HepG2 (cell line): ENCODE results near the gene ZNF804B. TPM values are rescaled to one million over a fixed set of nuclear protein-coding genes. Genes with fewer than 3 reads are reported as not detected.

ENCODE experiments used
- ATAC-seq: fragments of 200-7000 bp; cut with Tn5 transposase; 3 replicates; pipeline ENCODE4 v1.9.1; 2020; ENCODE audit warnings: mild to moderate bottlenecking, moderate library complexity
- BruUV-seq: library from RNA; stranded (reverse); fragments of 400-500 nt; replicated peaks from 2 replicates; lab custom pipeline; 2021; lab: Mats Ljungman, UMichigan
- CTCF ChIA-PET: fragments of 300-600 bp; formaldehyde crosslinking; extraction: SDS; loops from one replicate; lab custom pipeline; 2021; ENCODE audit warnings: low total read pairs, inconsistent platforms, low intra/inter-chr PET ratio; lab: Yijun Ruan, JAX
- POLR2A ChIA-PET: fragments of 350-600 bp; sonication (Branson Sonifier 250); formaldehyde crosslinking; loops from one replicate; lab custom pipeline; 2020; ENCODE audit warnings: antibody characterized with exemption, inconsistent platforms; lab: Yijun Ruan, JAX
- DNase-seq: peaks from one replicate; pipeline ENCODE4 v3.0.0-alpha.2; 2015; ENCODE audit warnings: low spot score
- FAIRE-seq: peaks from 3 replicates; lab custom pipeline; 2011; peaks lifted over from hg19 to GRCh38; lab: Jason Lieb, UNC
- H2AFZ ChIP-seq: one replicate; pipeline ENCODE4 v1.6.1; 2011; ENCODE audit warnings: low read length, inconsistent platforms
- H3K27ac ChIP-seq: fragments of 300-600 bp; 3 replicates; pipeline ENCODE4 v1.8.0; 2011; ENCODE audit warnings: mixed run types, mild to moderate bottlenecking, mixed read lengths, low read length, inconsistent platforms; ENCODE audit not compliant: insufficient read depth; ENCODE audit errors: extremely low read length
- H3K27me3 ChIP-seq, 2 experiments: fragments of 200-600 bp in 1 of 2; 2 replicates in 1 of 2; 3 replicates in 1 of 2; pipeline versions ENCODE4 v1.6.0 to v1.8.0; 2011; ENCODE audit warnings: low read length in 2 of 2, mild to moderate bottlenecking in 2 of 2, moderate library complexity in 2 of 2, inconsistent platforms in 1 of 2; ENCODE audit not compliant: insufficient read depth in 2 of 2, control insufficient read depth in 1 of 2
- H3K36me3 ChIP-seq, 2 experiments: fragments of 200-600 bp in 1 of 2; replicated peaks in 1 of 2; 2 replicates in 1 of 2; 3 replicates in 1 of 2; pipeline versions ENCODE4 v1.5.1 to v1.8.0; 2011; ENCODE audit warnings: low read length in 2 of 2, inconsistent platforms in 1 of 2; ENCODE audit not compliant: insufficient read depth in 2 of 2, control insufficient read depth in 1 of 2
- H3K4me1 ChIP-seq: 2 replicates; pipeline ENCODE4 v1.5.1; 2012; ENCODE audit warnings: low read length, inconsistent platforms; ENCODE audit not compliant: insufficient read depth
- H3K4me2 ChIP-seq: 2 replicates; pipeline ENCODE4 v1.6.0; 2011; ENCODE audit warnings: low read depth, low read length, inconsistent platforms
- H3K4me3 ChIP-seq, 3 experiments: fragments of 200-600 bp in 1 of 3; sonication (generic), shearing (Covaris generic) in 1 of 3; replicated peaks in 1 of 3; 2 replicates each; pipeline ENCODE4 v1.5.1; 2011 to 2016; ENCODE audit warnings: low read length in 3 of 3, inconsistent platforms in 2 of 3, low read depth in 2 of 3, mild to moderate bottlenecking in 2 of 3, control low read depth in 1 of 3, mixed read lengths in 1 of 3; ENCODE audit not compliant: insufficient read depth in 1 of 3
- H3K79me2 ChIP-seq: one replicate; pipeline ENCODE4 v1.6.1; 2011; ENCODE audit warnings: low read length, inconsistent platforms; ENCODE audit not compliant: insufficient read depth
- H3K9ac ChIP-seq: 2 replicates; pipeline ENCODE4 v1.6.0; 2011; ENCODE audit warnings: mild to moderate bottlenecking, low read depth, low read length, inconsistent platforms; ENCODE audit not compliant: insufficient read depth
- H3K9me3 ChIP-seq: 2 replicates; pipeline ENCODE4 v1.5.1; 2012; ENCODE audit warnings: mild to moderate bottlenecking, low read length
- H4K20me1 ChIP-seq: 2 replicates; pipeline ENCODE4 v1.6.0; 2011; ENCODE audit warnings: inconsistent platforms, mild to moderate bottlenecking, low read length, moderate library complexity; ENCODE audit not compliant: insufficient read depth
- CEBPB ChIP-seq: IDR thresholded peaks from 2 replicates; pipeline ENCODE4 v1.6.1; 2011; ENCODE audit warnings: low read depth, low read length, improper control_type of control experiment, borderline replicate concordance
- GTF3A ChIP-seq: sonication (generic); formaldehyde crosslinking; conservative IDR thresholded peaks from 2 replicates; pipeline ENCODE4 v1.4.0; 2020; ENCODE audit warnings: mild to moderate bottlenecking, missing genetic modification reagents
- JUNB ChIP-seq: sonication (generic); formaldehyde crosslinking; IDR thresholded peaks from 2 replicates; pipeline ENCODE4 v1.8.0; 2022; ENCODE audit warnings: missing genetic modification reagents, mild to moderate bottlenecking, borderline replicate concordance
- NFKBIZ ChIP-seq: IDR thresholded peaks from 2 replicates; pipeline ENCODE4 v1.6.1; 2018; ENCODE audit warnings: missing genetic modification reagents, missing compliant biosample characterization
- RCOR2 ChIP-seq: IDR thresholded peaks from 2 replicates; pipeline ENCODE4 v1.6.1; 2016; ENCODE audit warnings: missing biosample characterization, missing genetic modification reagents
- TEAD2 ChIP-seq: sonication (generic); formaldehyde crosslinking; IDR thresholded peaks from 2 replicates; pipeline ENCODE4 v1.9.0; 2021; ENCODE audit warnings: missing genetic modification reagents
- ZNF607 ChIP-seq: sonication (generic); formaldehyde crosslinking; IDR thresholded peaks from 2 replicates; pipeline ENCODE4 v1.5.1; 2020; ENCODE audit warnings: missing genetic modification reagents, mild to moderate bottlenecking, borderline replicate concordance
- ZSCAN29 ChIP-seq: sonication (generic); formaldehyde crosslinking; conservative IDR thresholded peaks from 2 replicates; pipeline ENCODE4 v1.4.0; 2020; ENCODE audit warnings: mild to moderate bottlenecking, missing genetic modification reagents
- WGBS: methylation state at CpG from one replicate; pipeline ENCODE4 v1.1.6; 2017; ENCODE audit warnings: low lambda C conversion rate; 5-methylcytosine and 5-hydroxymethylcytosine counted together
- in situ Hi-C: cut with HindIII; loops from 2 replicates; pipeline ENCODE4 v1.10.0; 2017; ENCODE audit warnings: low pct_unique_long_range_greater_than_20kb; ENCODE audit not compliant: extremely low pct_ligation_motif_present
- intact Hi-C: fragments of 100-400 bp; cut with micrococcal nuclease; formaldehyde crosslinking; loops from one replicate; pipeline ENCODE4 v1.10.0; 2022; ENCODE audit not compliant: unreplicated experiment
- polyA plus RNA-seq, 8 experiments: library from polyadenylated mRNA; depleted of rRNA in 3 of 8; stranded (reverse) in 7 of 8; unstranded in 1 of 8; fragments of >200 nt; fragmentation: Illumina TruSeq in 4 of 8; extraction: Trizol in 4 of 8; gene quantifications; 2 replicates each; pipeline versions ENCODE4 v1.2.1 to v1.2.3, GENCODE V29; 2011 to 2016; ENCODE audit warnings: low read depth in 4 of 8, missing spikeins in 1 of 8, mixed read lengths in 1 of 8; ENCODE audit not compliant: insufficient read depth in 1 of 8
- total RNA-seq, 5 experiments: library from RNA; depleted of rRNA; stranded (reverse); fragments of >200 nt; fragmentation: Illumina TruSeq; extraction: Trizol; gene quantifications; 2 replicates each; pipeline ENCODE4 v1.2.3, GENCODE V29; 2016; ENCODE audit warnings: low read depth in 1 of 5
- TF ChIP-seq, protein P1 (sequence below): sonication (generic); formaldehyde crosslinking; conservative IDR thresholded peaks from 2 replicates; pipeline ENCODE4 v1.4.0; 2020; ENCODE audit warnings: missing genetic modification reagents
- TF ChIP-seq, protein P2 (sequence below): IDR thresholded peaks from 2 replicates; pipeline ENCODE4 v1.6.1; 2016; ENCODE audit warnings: missing genetic modification reagents, missing compliant biosample characterization
- TF ChIP-seq, protein P3 (sequence below): sonication (generic); formaldehyde crosslinking; IDR thresholded peaks from 2 replicates; pipeline ENCODE4 v1.8.0; 2022; ENCODE audit warnings: mild to moderate bottlenecking, missing genetic modification reagents, moderate library complexity
- TF ChIP-seq, protein P4 (sequence below): sonication (generic); formaldehyde crosslinking; IDR thresholded peaks from 2 replicates; pipeline ENCODE4 v1.4.0; 2020; ENCODE audit warnings: missing genetic modification reagents
- TF ChIP-seq, protein P5 (sequence below): sonication (generic); IDR thresholded peaks from 2 replicates; pipeline ENCODE4 v1.6.1; 2016; ENCODE audit warnings: low read depth, borderline replicate concordance

Gene ZNF804B
- total and polyA plus RNA-seq, 2 of the 13 experiments (the other 11 are each of a cell fraction or from before 2014, with no cell fraction given) = not detected

DNA sequence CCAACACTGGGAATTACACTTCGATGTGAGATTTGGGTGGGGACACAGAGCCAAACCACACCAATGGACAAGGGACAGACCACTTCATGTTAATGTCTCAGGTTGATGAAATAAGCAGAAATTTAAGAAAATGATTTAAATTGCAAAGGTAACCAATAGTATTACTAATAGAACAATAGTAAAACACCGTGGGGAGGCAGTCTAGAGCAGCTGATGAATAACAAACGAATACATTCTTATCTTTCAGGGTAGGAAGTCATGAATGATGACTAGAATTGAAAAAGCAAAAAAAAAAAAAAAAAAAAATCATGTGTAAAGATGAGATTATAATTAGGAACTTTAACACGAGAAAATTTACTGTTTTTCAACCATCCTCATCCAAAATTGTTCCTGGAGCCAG is 207.9 kb downstream of the ZNF804B start:
- Histone ChIP-seq H3K36me3 (no peaks in the 10 kb centered on the region), H3K9me3 (no peaks in the 10 kb centered on the region), H3K4me3 (no peak overlapping the region), H3K79me2 (no peaks in the 10 kb centered on the region)
- no peak for ATAC-seq
- in situ Hi-C loops (no loop called here), intact Hi-C loops (no loop called here)
- no TSS peak for BruUV-seq
- CTCF ChIA-PET = no interaction called here
- TF ChIP-seq JUNB (CRISPR knock-in tag) = no peak
- no peak for TF ChIP-seq CEBPB
- TF ChIP-seq, protein P1, sequence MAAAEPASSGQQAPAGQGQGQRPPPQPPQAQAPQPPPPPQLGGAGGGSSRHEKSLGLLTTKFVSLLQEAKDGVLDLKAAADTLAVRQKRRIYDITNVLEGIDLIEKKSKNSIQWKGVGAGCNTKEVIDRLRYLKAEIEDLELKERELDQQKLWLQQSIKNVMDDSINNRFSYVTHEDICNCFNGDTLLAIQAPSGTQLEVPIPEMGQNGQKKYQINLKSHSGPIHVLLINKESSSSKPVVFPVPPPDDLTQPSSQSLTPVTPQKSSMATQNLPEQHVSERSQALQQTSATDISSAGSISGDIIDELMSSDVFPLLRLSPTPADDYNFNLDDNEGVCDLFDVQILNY = no peak
- TF ChIP-seq, protein P2, sequence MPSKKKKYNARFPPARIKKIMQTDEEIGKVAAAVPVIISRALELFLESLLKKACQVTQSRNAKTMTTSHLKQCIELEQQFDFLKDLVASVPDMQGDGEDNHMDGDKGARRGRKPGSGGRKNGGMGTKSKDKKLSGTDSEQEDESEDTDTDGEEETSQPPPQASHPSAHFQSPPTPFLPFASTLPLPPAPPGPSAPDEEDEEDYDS (CRISPR knock-in tag) = no peak
- TF ChIP-seq, protein P3, sequence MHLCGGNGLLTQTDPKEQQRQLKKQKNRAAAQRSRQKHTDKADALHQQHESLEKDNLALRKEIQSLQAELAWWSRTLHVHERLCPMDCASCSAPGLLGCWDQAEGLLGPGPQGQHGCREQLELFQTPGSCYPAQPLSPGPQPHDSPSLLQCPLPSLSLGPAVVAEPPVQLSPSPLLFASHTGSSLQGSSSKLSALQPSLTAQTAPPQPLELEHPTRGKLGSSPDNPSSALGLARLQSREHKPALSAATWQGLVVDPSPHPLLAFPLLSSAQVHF (CRISPR knock-in tag) = no peak
- no peak for TF ChIP-seq TEAD2 (CRISPR knock-in tag)
- TF ChIP-seq NFKBIZ (CRISPR knock-in tag) = no peak
- no peak for TF ChIP-seq ZSCAN29
- TF ChIP-seq, protein P4, sequence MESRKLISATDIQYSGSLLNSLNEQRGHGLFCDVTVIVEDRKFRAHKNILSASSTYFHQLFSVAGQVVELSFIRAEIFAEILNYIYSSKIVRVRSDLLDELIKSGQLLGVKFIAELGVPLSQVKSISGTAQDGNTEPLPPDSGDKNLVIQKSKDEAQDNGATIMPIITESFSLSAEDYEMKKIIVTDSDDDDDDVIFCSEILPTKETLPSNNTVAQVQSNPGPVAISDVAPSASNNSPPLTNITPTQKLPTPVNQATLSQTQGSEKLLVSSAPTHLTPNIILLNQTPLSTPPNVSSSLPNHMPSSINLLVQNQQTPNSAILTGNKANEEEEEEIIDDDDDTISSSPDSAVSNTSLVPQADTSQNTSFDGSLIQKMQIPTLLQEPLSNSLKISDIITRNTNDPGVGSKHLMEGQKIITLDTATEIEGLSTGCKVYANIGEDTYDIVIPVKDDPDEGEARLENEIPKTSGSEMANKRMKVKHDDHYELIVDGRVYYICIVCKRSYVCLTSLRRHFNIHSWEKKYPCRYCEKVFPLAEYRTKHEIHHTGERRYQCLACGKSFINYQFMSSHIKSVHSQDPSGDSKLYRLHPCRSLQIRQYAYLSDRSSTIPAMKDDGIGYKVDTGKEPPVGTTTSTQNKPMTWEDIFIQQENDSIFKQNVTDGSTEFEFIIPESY (CRISPR knock-in tag) = no peak
- TF ChIP-seq, protein P5, sequence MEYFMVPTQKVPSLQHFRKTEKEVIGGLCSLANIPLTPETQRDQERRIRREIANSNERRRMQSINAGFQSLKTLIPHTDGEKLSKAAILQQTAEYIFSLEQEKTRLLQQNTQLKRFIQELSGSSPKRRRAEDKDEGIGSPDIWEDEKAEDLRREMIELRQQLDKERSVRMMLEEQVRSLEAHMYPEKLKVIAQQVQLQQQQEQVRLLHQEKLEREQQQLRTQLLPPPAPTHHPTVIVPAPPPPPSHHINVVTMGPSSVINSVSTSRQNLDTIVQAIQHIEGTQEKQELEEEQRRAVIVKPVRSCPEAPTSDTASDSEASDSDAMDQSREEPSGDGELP = no peak
- TF ChIP-seq RCOR2 = no peak
- no peak for TF ChIP-seq ZNF607 (CRISPR knock-in tag)
- TF ChIP-seq GTF3A (CRISPR knock-in tag) = no peak
- TF ChIP-seq, all 625 proteins: peak for 0
- no peak for DNase-seq
- H3K4me2 ChIP-seq = no peak overlapping the region
- H4K20me1 ChIP-seq = no peaks in the 10 kb centered on the region
- no peaks in the 10 kb centered on the region for H3K4me1 ChIP-seq
- no peak for FAIRE-seq
- no peak overlapping the region for H2AFZ ChIP-seq
- H3K27me3 ChIP-seq = no peaks in the 10 kb centered on the region
- WGBS = under 1% methylated on average over 4 of the region's 4 CpGs
- POLR2A ChIA-PET = no interaction called here
- H3K27ac ChIP-seq = no peak overlapping the region
- H3K9ac ChIP-seq = no peak overlapping the region
